GM18951 (cell line): ENCODE results near the gene CEL.

Experiments used
- POLR2A ChIP-seq: IDR thresholded peaks from 4 replicates; pipeline ENCODE4 v1.6.1; 2011; ENCODE audit warnings: mild to moderate bottlenecking; ENCODE audit not compliant: insufficient read length, insufficient read depth; ENCODE audit errors: extremely low read depth
- in situ Hi-C: fragments of 300-500 bp; cut with MboI; formaldehyde crosslinking; loops from one replicate; pipeline ENCODE4 v1.12.0; 2022; ENCODE audit warnings: low sequenced_read_pairs, mixed read lengths, inconsistent platforms; ENCODE audit not compliant: unreplicated experiment

CEL gene

GRCh38 chr9:133120501-133121197 is 58.9 kb downstream of the CEL start:
- in situ Hi-C loops, result no loop called here
- TF ChIP-seq POLR2A, result peak; percentile 69
